H9 (cell line): Measurements from ENCODE around the gene CLBA1. TPM values are rescaled to one million over a fixed set of nuclear protein-coding genes. Genes with fewer than 3 reads are reported as not detected.

Experiments
- DNase-seq: peaks from one replicate; pipeline ENCODE4 v3.0.0-alpha.2; 2017
- H2AFZ ChIP-seq: one replicate; pipeline ENCODE4 v1.6.1; 2013; ENCODE audit warnings: mild to moderate bottlenecking, low read length, control low read depth, moderate library complexity
- H2AK5ac ChIP-seq: 2 replicates; pipeline ENCODE4 v1.6.1; 2013; ENCODE audit warnings: low read length, control low read depth, mixed read lengths; ENCODE audit not compliant: insufficient read length
- H2BK120ac ChIP-seq: one replicate; pipeline ENCODE4 v1.6.1; 2013; ENCODE audit warnings: low read depth, mild to moderate bottlenecking, low read length, control low read depth, inconsistent platforms; ENCODE audit not compliant: poor library complexity, severe bottlenecking
- H2BK12ac ChIP-seq: 2 replicates; pipeline ENCODE4 v1.6.1; 2013; ENCODE audit warnings: low read length, control low read depth, mixed read lengths, low read depth; ENCODE audit not compliant: insufficient read length
- H2BK15ac ChIP-seq: 2 replicates; pipeline ENCODE4 v1.6.1; 2013; ENCODE audit warnings: low read depth, low read length, control low read depth
- H2BK20ac ChIP-seq: one replicate; pipeline ENCODE4 v1.6.1; 2013; ENCODE audit warnings: low read depth, mild to moderate bottlenecking, low read length, control low read depth, inconsistent platforms; ENCODE audit not compliant: poor library complexity, severe bottlenecking
- H2BK5ac ChIP-seq: 2 replicates; pipeline ENCODE4 v1.6.1; 2013; ENCODE audit warnings: low read length, control low read depth, mixed read lengths; ENCODE audit not compliant: insufficient read length
- H3K14ac ChIP-seq: 2 replicates; pipeline ENCODE4 v1.6.1; 2013; ENCODE audit warnings: low read length, control low read depth; ENCODE audit not compliant: insufficient read depth
- H3K18ac ChIP-seq: 2 replicates; pipeline ENCODE4 v1.6.1; 2013; ENCODE audit warnings: low read depth, mild to moderate bottlenecking, mixed read lengths, low read length, control low read depth; ENCODE audit not compliant: insufficient read length
- H3K23ac ChIP-seq: 2 replicates; pipeline ENCODE4 v1.6.1; 2013; ENCODE audit warnings: low read length, control low read depth, mixed read lengths, low read depth; ENCODE audit not compliant: insufficient read length
- H3K23me2 ChIP-seq: 2 replicates; pipeline ENCODE4 v1.6.1; 2013; ENCODE audit warnings: low read depth, mild to moderate bottlenecking, mixed read lengths, low read length, control low read depth; ENCODE audit not compliant: insufficient read length, poor library complexity, severe bottlenecking
- H3K27ac ChIP-seq: 2 replicates; pipeline ENCODE4 v1.5.1; 2013; ENCODE audit warnings: low read length, control low read depth, mixed read lengths, low read depth; ENCODE audit not compliant: insufficient read length
- H3K27me3 ChIP-seq: 2 replicates; pipeline ENCODE4 v1.6.1; 2013; ENCODE audit warnings: low read length, control low read depth, inconsistent platforms; ENCODE audit not compliant: insufficient read depth
- H3K4ac ChIP-seq: 2 replicates; pipeline ENCODE4 v1.6.1; 2013; ENCODE audit warnings: low read depth, mild to moderate bottlenecking, control low read depth, inconsistent platforms, low read length, moderate library complexity
- H3K4me1 ChIP-seq: 2 replicates; pipeline ENCODE4 v1.6.1; 2013; ENCODE audit warnings: low read length, control low read depth, inconsistent platforms; ENCODE audit not compliant: insufficient read depth
- H3K4me2 ChIP-seq: 2 replicates; pipeline ENCODE4 v1.6.1; 2013; ENCODE audit warnings: low read length, control low read depth, mixed read lengths; ENCODE audit not compliant: insufficient read length, insufficient read depth
- H3K56ac ChIP-seq: 2 replicates; pipeline ENCODE4 v1.6.1; 2013; ENCODE audit warnings: low read depth, mild to moderate bottlenecking, mixed read lengths, low read length, control low read depth; ENCODE audit not compliant: insufficient read length
- H3K79me1 ChIP-seq: 2 replicates; pipeline ENCODE4 v1.6.1; 2013; ENCODE audit warnings: low read depth, mild to moderate bottlenecking, moderate library complexity, low read length, control low read depth, inconsistent platforms; ENCODE audit not compliant: insufficient read depth, poor library complexity, severe bottlenecking
- H3K79me2 ChIP-seq: 2 replicates; pipeline ENCODE4 v1.6.1; 2013; ENCODE audit warnings: low read length, control low read depth, inconsistent platforms; ENCODE audit not compliant: insufficient read depth
- H3K9ac ChIP-seq: 2 replicates; pipeline ENCODE4 v1.6.1; 2013; ENCODE audit warnings: low read length, control low read depth, mixed read lengths; ENCODE audit not compliant: insufficient read length; ENCODE audit errors: extremely low read depth
- H3K9me3 ChIP-seq: one replicate; pipeline ENCODE4 v1.6.1; 2013; ENCODE audit warnings: low read depth, low read length, inconsistent platforms; ENCODE audit not compliant: control insufficient read depth
- H3T11ph ChIP-seq: one replicate; pipeline ENCODE4 v1.6.1; 2013; ENCODE audit warnings: mild to moderate bottlenecking, low read length, control low read depth, inconsistent platforms
- H4K20me1 ChIP-seq: one replicate; pipeline ENCODE4 v1.6.1; 2013; ENCODE audit not compliant: control insufficient read depth, insufficient read length, insufficient read depth
- H4K5ac ChIP-seq: 2 replicates; pipeline ENCODE4 v1.6.1; 2013; ENCODE audit warnings: low read depth, mild to moderate bottlenecking, mixed read lengths, low read length, control low read depth; ENCODE audit not compliant: insufficient read length
- H4K8ac ChIP-seq: replicated peaks from 2 replicates; pipeline ENCODE4 v1.6.1; 2013; ENCODE audit warnings: low read length, control low read depth, mixed read lengths, low read depth; ENCODE audit not compliant: insufficient read length
- H4K91ac ChIP-seq: 2 replicates; pipeline ENCODE4 v1.6.1; 2013; ENCODE audit warnings: low read depth, mild to moderate bottlenecking, moderate library complexity, mixed read lengths, low read length, control low read depth; ENCODE audit not compliant: insufficient read length
- H3K27ac Mint-ChIP-seq, 3 experiments: 2 replicates in 2 of 3; 3 replicates in 1 of 3; pipeline ENCODE4 v1.8.0; 2020 to 2021; ENCODE audit warnings: mixed read lengths in 3 of 3, mild to moderate bottlenecking in 1 of 3, moderate library complexity in 1 of 3
- H3K27me3 Mint-ChIP-seq: 2 replicates; pipeline ENCODE4 v1.8.0; 2021; ENCODE audit warnings: low read depth, mild to moderate bottlenecking, moderate library complexity, mixed read lengths
- H3K36me3 Mint-ChIP-seq, 3 experiments: 2 replicates in 2 of 3; 3 replicates in 1 of 3; pipeline ENCODE4 v1.8.0; 2020 to 2021; ENCODE audit warnings: low read depth in 3 of 3, mixed read lengths in 3 of 3; ENCODE audit not compliant: insufficient read depth in 1 of 3
- H3K4me1 Mint-ChIP-seq, 2 experiments: 2 replicates each; pipeline ENCODE4 v1.8.0; 2020; ENCODE audit warnings: mixed read lengths in 2 of 2
- H3K4me3 Mint-ChIP-seq, 2 experiments: 2 replicates in 1 of 2; 3 replicates in 1 of 2; pipeline ENCODE4 v1.8.0; 2020 to 2021; ENCODE audit warnings: mild to moderate bottlenecking in 2 of 2, mixed read lengths in 2 of 2, moderate library complexity in 1 of 2
- H3K9me3 Mint-ChIP-seq, 2 experiments: 2 replicates in 1 of 2; 3 replicates in 1 of 2; pipeline ENCODE4 v1.8.0; 2020; ENCODE audit warnings: mild to moderate bottlenecking in 2 of 2, mixed read lengths in 2 of 2, moderate library complexity in 1 of 2
- WGBS: extraction: QIAGEN DNeasy Blood & Tissue Kit; methylation state at CpG from one replicate; pipeline ENCODE4 v1.1.7; 2013; ENCODE audit warnings: missing lambda C conversion rate, low lambda C conversion rate, mixed read lengths; ENCODE audit not compliant: insufficient read length; ENCODE audit errors: extremely low coverage; 5-methylcytosine and 5-hydroxymethylcytosine counted together
- total RNA-seq: library from RNA; stranded (reverse); gene quantifications from 2 replicates; pipeline ENCODE4 v1.2.1, GENCODE V29; 2021
- TF ChIP-seq, protein P1 (sequence below): fragments of 200-600 bp; sonication (generic); conservative IDR thresholded peaks from 3 replicates; pipeline ENCODE4 v1.8.0; 2021; ENCODE audit warnings: antibody characterized with exemption, mild to moderate bottlenecking

Gene CLBA1
- total RNA-seq, 1 experiment from 2014 or later: 2.4 TPM

DNA sequence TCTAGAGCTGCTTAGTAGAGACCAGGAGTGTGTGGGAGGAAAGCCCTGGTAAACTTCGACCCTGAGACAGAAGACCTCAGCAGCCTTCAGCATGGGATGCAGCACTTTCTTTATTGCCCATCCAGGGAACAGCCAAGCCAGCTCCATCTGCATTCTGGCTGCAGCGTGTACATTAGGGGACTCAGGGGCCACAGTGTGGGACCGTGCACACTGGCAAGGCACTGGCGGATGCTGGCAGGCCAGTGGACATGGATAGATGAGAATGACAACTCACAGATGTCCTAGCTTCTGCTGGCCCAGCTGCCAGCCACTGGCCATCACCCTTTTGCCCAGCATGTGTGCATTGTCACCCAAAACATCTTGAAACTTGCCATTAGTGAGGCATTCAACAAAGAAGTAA, 48.4 kb upstream of the CLBA1 start:
- Histone ChIP-seq H3K23ac (no peak overlapping the region), H3K4me1 (no peaks in the 10 kb centered on the region), H4K91ac (no peak overlapping the region), H4K20me1 (no peaks in the 10 kb centered on the region), H2BK12ac (no peak overlapping the region), H2AK5ac (no peak overlapping the region), H4K8ac (no peak overlapping the region), H2BK20ac (no peak overlapping the region), H3K4ac (no peak overlapping the region), H3K9me3 (no peaks in the 10 kb centered on the region), H4K5ac (no peak overlapping the region), H2BK120ac (no peak overlapping the region), H3K27ac (no peak overlapping the region), H3K18ac (no peak overlapping the region), H3K23me2 (no peaks in the 10 kb centered on the region), H3T11ph (no peak overlapping the region), H3K79me1 (no peaks in the 10 kb centered on the region), H3K14ac (no peak overlapping the region), H3K27me3 (peaks cover 19% of the 10 kb centered on the region; the same call in 1 of the 2 replicates), H3K4me2 (no peak overlapping the region), H3K9ac (no peak overlapping the region), H2BK5ac (no peak overlapping the region), H2AFZ (no peak overlapping the region), H2BK15ac (no peak overlapping the region), H3K79me2 (no peaks in the 10 kb centered on the region), H3K56ac (no peak overlapping the region)
- Mint-ChIP-seq H3K4me3 (no peak overlapping the region), H3K27ac (no peak overlapping the region; a peak in 1 of 7 replicates), H3K9me3 (peaks cover 0 to 6% of the 10 kb centered on the region in 2 experiments; a peak in 3 of 5 replicates), H3K36me3 (no peaks in the 10 kb centered on the region), H3K4me1 (peaks cover under 1 to 10% of the 10 kb centered on the region in 2 experiments; a peak in 3 of 4 replicates), H3K27me3 (peaks cover 85% of the 10 kb centered on the region)
- no peak for DNase-seq
- TF ChIP-seq, protein P1, sequence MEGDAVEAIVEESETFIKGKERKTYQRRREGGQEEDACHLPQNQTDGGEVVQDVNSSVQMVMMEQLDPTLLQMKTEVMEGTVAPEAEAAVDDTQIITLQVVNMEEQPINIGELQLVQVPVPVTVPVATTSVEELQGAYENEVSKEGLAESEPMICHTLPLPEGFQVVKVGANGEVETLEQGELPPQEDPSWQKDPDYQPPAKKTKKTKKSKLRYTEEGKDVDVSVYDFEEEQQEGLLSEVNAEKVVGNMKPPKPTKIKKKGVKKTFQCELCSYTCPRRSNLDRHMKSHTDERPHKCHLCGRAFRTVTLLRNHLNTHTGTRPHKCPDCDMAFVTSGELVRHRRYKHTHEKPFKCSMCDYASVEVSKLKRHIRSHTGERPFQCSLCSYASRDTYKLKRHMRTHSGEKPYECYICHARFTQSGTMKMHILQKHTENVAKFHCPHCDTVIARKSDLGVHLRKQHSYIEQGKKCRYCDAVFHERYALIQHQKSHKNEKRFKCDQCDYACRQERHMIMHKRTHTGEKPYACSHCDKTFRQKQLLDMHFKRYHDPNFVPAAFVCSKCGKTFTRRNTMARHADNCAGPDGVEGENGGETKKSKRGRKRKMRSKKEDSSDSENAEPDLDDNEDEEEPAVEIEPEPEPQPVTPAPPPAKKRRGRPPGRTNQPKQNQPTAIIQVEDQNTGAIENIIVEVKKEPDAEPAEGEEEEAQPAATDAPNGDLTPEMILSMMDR: no peak
- no CpG with 5 or more reads among the region's 4 CpGs for WGBS
